Measurements from ENCODE around the gene ANO8. TPM values are rescaled to one million over a fixed set of nuclear protein-coding genes. Genes with fewer than 3 reads are reported as not detected.
A peak's percentile ranks its signal among the peaks of the same experiment; 100 is the strongest.

Gene ANO8
- total RNA-seq, 1 donor from 2014 or later, result 98.8 TPM

GRCh38 chr19:17338433-17339078 lies 3.9 kb upstream of the ANO8 start:
- peak overlapping the region; percentile 99 for H3K4me3 Mint-ChIP-seq (ENCODE audit: unreplicated experiment)
- peaks cover 13% of the 10 kb centered on the region for H3K9me3 Mint-ChIP-seq (ENCODE audit: unreplicated experiment)
- peaks cover 5% of the 10 kb centered on the region for H3K4me1 Mint-ChIP-seq (ENCODE audit: low read depth, unreplicated experiment)
- H3K36me3 Mint-ChIP-seq (ENCODE audit: unreplicated experiment), result no peaks in the 10 kb centered on the region
- peaks cover 10% of the 10 kb centered on the region for H3K27me3 Mint-ChIP-seq (ENCODE audit: unreplicated experiment)
- no peak for DNase-seq
- no peak overlapping the region for H3K27ac Mint-ChIP-seq (ENCODE audit: unreplicated experiment)
- TF ChIP-seq CTCF (IDR thresholded peaks at IDR 0.05; ENCODE audit: partially characterized antibody, unreplicated experiment), result no peak

GRCh38 chr19:17337675-17338432 lies 3.2 kb upstream of the ANO8 start:
- no peak for TF ChIP-seq CTCF (IDR thresholded peaks at IDR 0.05; ENCODE audit: partially characterized antibody, unreplicated experiment)
- H3K4me3 Mint-ChIP-seq (ENCODE audit: unreplicated experiment), result peak overlapping the region; percentile 99
- H3K36me3 Mint-ChIP-seq (ENCODE audit: unreplicated experiment), result peaks cover under 1% of the 10 kb centered on the region
- no peak overlapping the region for H3K27ac Mint-ChIP-seq (ENCODE audit: unreplicated experiment)
- DNase-seq, result no peak
- peaks cover 12% of the 10 kb centered on the region for H3K27me3 Mint-ChIP-seq (ENCODE audit: unreplicated experiment)
- peaks cover 5% of the 10 kb centered on the region for H3K4me1 Mint-ChIP-seq (ENCODE audit: low read depth, unreplicated experiment)
- peaks cover 13% of the 10 kb centered on the region for H3K9me3 Mint-ChIP-seq (ENCODE audit: unreplicated experiment)

GRCh38 chr19:17336872-17337674 lies 2.4 kb upstream of the ANO8 start, which contains the start of gene GTPBP3:
GTPBP3 (plus strand) TSS chr19:17337553; CDS start chr19:17337612, 59 bp downstream.
- H3K4me1 Mint-ChIP-seq (ENCODE audit: low read depth, unreplicated experiment), result peaks cover 5% of the 10 kb centered on the region
- H3K27ac Mint-ChIP-seq (ENCODE audit: unreplicated experiment), result peak within 1 kb of the TSS; percentile 98
- peaks cover 13% of the 10 kb centered on the region for H3K9me3 Mint-ChIP-seq (ENCODE audit: unreplicated experiment)

GRCh38 chr19:17335575-17335974 lies 920 bp upstream of the ANO8 start:
- peaks cover 5% of the 10 kb centered on the region for H3K36me3 Mint-ChIP-seq (ENCODE audit: unreplicated experiment)
- peaks cover 14% of the 10 kb centered on the region for H3K27me3 Mint-ChIP-seq (ENCODE audit: unreplicated experiment)
- no peak for TF ChIP-seq CTCF (IDR thresholded peaks at IDR 0.05; ENCODE audit: partially characterized antibody, unreplicated experiment)
- H3K4me3 Mint-ChIP-seq (ENCODE audit: unreplicated experiment), result peak overlapping the region; percentile 89
- no peak for DNase-seq
- no peak overlapping the region for H3K27ac Mint-ChIP-seq (ENCODE audit: unreplicated experiment)
- H3K9me3 Mint-ChIP-seq (ENCODE audit: unreplicated experiment), result peaks cover 11% of the 10 kb centered on the region
- peaks cover 7% of the 10 kb centered on the region for H3K4me1 Mint-ChIP-seq (ENCODE audit: low read depth, unreplicated experiment)

More at GRCh38 chr19:17336872-17337674, 2.4 kb upstream of the ANO8 start, which contains the start of gene GTPBP3:
- Mint-ChIP-seq H3K4me3 (ENCODE audit: unreplicated experiment) (peak within 1 kb of the TSS; percentile 99), H3K27me3 (ENCODE audit: unreplicated experiment) (peaks cover 14% of the 10 kb centered on the region), H3K36me3 (ENCODE audit: unreplicated experiment) (peaks cover 5% of the 10 kb centered on the region)
- peak; percentile 94 for DNase-seq
- TF ChIP-seq CTCF (IDR thresholded peaks at IDR 0.05; ENCODE audit: partially characterized antibody, unreplicated experiment), result no peak

Measured in glutamatergic neuron (in vitro differentiated cells).